Gastroesophageal sphincter (tissue), 3 donors: ENCODE measurements around the gene RIMS4.

Experiments used
- CTCF ChIP-seq, 4 experiments: fragments of 200-600 bp in 2 of 4; fragments of 450-650 bp in 2 of 4; sonication (generic) in 1 of 4; IDR thresholded peaks; one replicate each; pipeline ENCODE4 v1.5.1; 2017 to 2019; ENCODE audit warnings: antibody characterized with exemption in 4 of 4, mild to moderate bottlenecking in 2 of 4, moderate library complexity in 2 of 4
- EP300 ChIP-seq: sonication (generic); formaldehyde crosslinking; IDR thresholded peaks from one replicate; pipeline ENCODE4 v1.6.1; 2017; ENCODE audit warnings: antibody characterized with exemption, mild to moderate bottlenecking
- POLR2A ChIP-seq, 2 donors: fragments of 450-650 bp; IDR thresholded peaks; one replicate each; pipeline ENCODE4 v1.6.1; 2017; ENCODE audit warnings: antibody characterized with exemption in 2 of 2, mild to moderate bottlenecking in 2 of 2, moderate library complexity in 1 of 2
- POLR2AphosphoS5 ChIP-seq: sonication (generic); formaldehyde crosslinking; IDR thresholded peaks from one replicate; pipeline ENCODE4 v1.6.1; 2017; ENCODE audit warnings: antibody characterized with exemption

GRCh38 chr20:44836601-44837120 is 26.3 kb upstream of the RIMS4 start:
- TF ChIP-seq POLR2A (IDR thresholded peaks at IDR 0.05) (no peak), POLR2AphosphoS5 (no peak), CTCF (IDR thresholded peaks at IDR 0.05) (no peak), EP300 (no peak)
